HepG2 (cell line): ENCODE data around the gene SQSTM1. TPM values are rescaled to one million over a fixed set of nuclear protein-coding genes. Genes with fewer than 3 reads are reported as not detected.

ENCODE experiments used
- CBFB ChIP-seq: sonication (generic); formaldehyde crosslinking; IDR thresholded peaks from 2 replicates; pipeline ENCODE4 v1.4.0; 2020; ENCODE audit warnings: missing genetic modification reagents
- CENPX ChIP-seq: sonication (generic); formaldehyde crosslinking; IDR thresholded peaks from 2 replicates; pipeline ENCODE4 v1.9.0; 2021; ENCODE audit warnings: mild to moderate bottlenecking, missing genetic modification reagents, moderate library complexity
- ERF ChIP-seq: IDR thresholded peaks from 2 replicates; pipeline ENCODE4 v1.6.1; 2018; ENCODE audit warnings: missing biosample characterization, missing genetic modification reagents
- GABPB1 ChIP-seq: IDR thresholded peaks from 2 replicates; pipeline ENCODE4 v1.6.1; 2016; ENCODE audit warnings: mild to moderate bottlenecking, missing genetic modification reagents, moderate library complexity, missing compliant biosample characterization
- HMG20B ChIP-seq: conservative IDR thresholded peaks from 2 replicates; pipeline ENCODE4 v1.6.1; 2016; ENCODE audit warnings: missing genetic modification reagents, missing compliant biosample characterization
- HMGXB4 ChIP-seq, 2 experiments: sonication (generic) in 1 of 2; formaldehyde crosslinking in 1 of 2; IDR thresholded peaks; 2 replicates each; pipeline versions ENCODE4 v1.4.0 to v1.6.1; 2018 to 2020; ENCODE audit warnings: missing genetic modification reagents in 2 of 2, borderline replicate concordance in 1 of 2, low read depth in 1 of 2, mild to moderate bottlenecking in 1 of 2, missing biosample characterization in 1 of 2
- HNRNPH1 ChIP-seq: fragments of 200-400 bp; formaldehyde crosslinking; optimal IDR thresholded peaks from 2 replicates; pipeline ENCODE3; 2017; ENCODE audit warnings: mild to moderate bottlenecking, low read depth, low read length
- NRL ChIP-seq: sonication (generic); formaldehyde crosslinking; IDR thresholded peaks from 2 replicates; pipeline ENCODE4 v1.5.0; 2020; ENCODE audit warnings: missing genetic modification reagents, mild to moderate bottlenecking, moderate library complexity, borderline replicate concordance
- PBX2 ChIP-seq: IDR thresholded peaks from 2 replicates; pipeline ENCODE4 v1.6.1; 2016; ENCODE audit warnings: control low read depth
- POLR2AphosphoS2 ChIP-seq: IDR thresholded peaks from 2 replicates; pipeline ENCODE4 v1.6.1; 2011; ENCODE audit warnings: low read depth, low read length, improper control_type of control experiment
- RAD21 ChIP-seq: fragments of 450-650 bp; formaldehyde crosslinking; IDR thresholded peaks from 2 replicates; pipeline ENCODE4 v1.5.0; 2020; ENCODE audit warnings: mild to moderate bottlenecking
- RBAK ChIP-seq: sonication (generic); formaldehyde crosslinking; IDR thresholded peaks from 2 replicates; pipeline ENCODE4 v1.5.1; 2020; ENCODE audit warnings: mild to moderate bottlenecking, missing genetic modification reagents
- RELA ChIP-seq: sonication (generic); formaldehyde crosslinking; IDR thresholded peaks from 2 replicates; pipeline ENCODE4 v1.4.0; 2020; ENCODE audit warnings: missing genetic modification reagents
- SYNCRIP ChIP-seq: fragments of 200-400 bp; formaldehyde crosslinking; IDR thresholded peaks from 2 replicates; pipeline ENCODE4 v1.6.1; 2018; ENCODE audit warnings: mild to moderate bottlenecking, low read depth, low read length; ENCODE audit not compliant: insufficient read depth
- TBP ChIP-seq: sonication (generic); formaldehyde crosslinking; IDR thresholded peaks from 2 replicates; pipeline ENCODE4 v1.5.0; 2020; ENCODE audit warnings: missing genetic modification reagents
- UBTF ChIP-seq: sonication (generic); formaldehyde crosslinking; IDR thresholded peaks from 2 replicates; pipeline ENCODE4 v1.4.0; 2020; ENCODE audit warnings: mild to moderate bottlenecking, missing genetic modification reagents
- ZBTB34 ChIP-seq: sonication (generic); formaldehyde crosslinking; IDR thresholded peaks from 2 replicates; pipeline ENCODE4 v1.8.0; 2022; ENCODE audit warnings: mild to moderate bottlenecking, missing genetic modification reagents
- ZFY ChIP-seq: sonication (generic); formaldehyde crosslinking; IDR thresholded peaks from 2 replicates; pipeline ENCODE4 v1.4.0; 2020; ENCODE audit warnings: missing genetic modification reagents
- ZNF296 ChIP-seq: sonication (generic); formaldehyde crosslinking; conservative IDR thresholded peaks from 2 replicates; pipeline ENCODE4 v1.5.0; 2020; ENCODE audit warnings: mild to moderate bottlenecking, missing genetic modification reagents
- ZNF768 ChIP-seq: sonication (generic); formaldehyde crosslinking; IDR thresholded peaks from 2 replicates; pipeline ENCODE4 v1.4.0; 2020; ENCODE audit warnings: missing genetic modification reagents
- ZNF790 ChIP-seq: sonication (generic); formaldehyde crosslinking; IDR thresholded peaks from 2 replicates; pipeline ENCODE4 v1.8.0; 2022; ENCODE audit warnings: missing genetic modification reagents, mild to moderate bottlenecking, borderline replicate concordance
- polyA plus RNA-seq, 8 experiments: library from polyadenylated mRNA; depleted of rRNA in 3 of 8; stranded (reverse) in 7 of 8; unstranded in 1 of 8; fragments of >200 nt; fragmentation: Illumina TruSeq in 4 of 8; extraction: Trizol in 4 of 8; gene quantifications; 2 replicates each; pipeline versions ENCODE4 v1.2.1 to v1.2.3, GENCODE V29; 2011 to 2016; ENCODE audit warnings: low read depth in 4 of 8, missing spikeins in 1 of 8, mixed read lengths in 1 of 8; ENCODE audit not compliant: insufficient read depth in 1 of 8
- total RNA-seq, 5 experiments: library from RNA; depleted of rRNA; stranded (reverse); fragments of >200 nt; fragmentation: Illumina TruSeq; extraction: Trizol; gene quantifications; 2 replicates each; pipeline ENCODE4 v1.2.3, GENCODE V29; 2016; ENCODE audit warnings: low read depth in 1 of 5
- TF ChIP-seq, protein P1 (sequence below): sonication (generic); formaldehyde crosslinking; IDR thresholded peaks from 2 replicates; pipeline ENCODE4 v1.5.1; 2020; ENCODE audit warnings: missing genetic modification reagents, mild to moderate bottlenecking, borderline replicate concordance

SQSTM1 gene
- total and polyA plus RNA-seq, 2 of the 13 experiments (the other 11 are each of a cell fraction or from before 2014, with no cell fraction given), result 90.9 to 160 TPM

GRCh38 chr5:179795863-179796833, 24.6 kb upstream of the SQSTM1 start (continued):
- TF ChIP-seq ZBTB34 (CRISPR knock-in tag) (no peak), PBX2 (CRISPR knock-in tag) (no peak), CBFB (CRISPR knock-in tag) (no peak), SYNCRIP (no peak), UBTF (CRISPR knock-in tag) (peak; percentile 96), CENPX (CRISPR knock-in tag) (no peak), ZNF296 (CRISPR knock-in tag) (no peak), RAD21 (CRISPR knock-in tag) (peak; percentile 94), RELA (no peak), ZNF790 (CRISPR knock-in tag) (peak; percentile 44; the same call in 1 of the 2 replicates), NRL (CRISPR knock-in tag) (no peak), ERF (0 out of 2 replicates have a peak, but pooled peaks have one; percentile 42), RBAK (CRISPR knock-in tag) (no peak), ZFY (peak; percentile 92), GABPB1 (peak; percentile 79), HMG20B (CRISPR knock-in tag) (no peak), HMGXB4 (CRISPR knock-in tag; IDR thresholded peaks at IDR 0.05; ENCODE audit: borderline replicate concordance in 1 of 2, low read depth in 1 of 2) (peak; percentile 81 to 95; a peak in 3 of 4 replicates), POLR2AphosphoS2 (no peak), TBP (CRISPR knock-in tag) (no peak), HNRNPH1 (no peak), ZNF768 (0 out of 2 replicates have a peak, but pooled peaks have one; percentile 28)
- TF ChIP-seq, protein P1, sequence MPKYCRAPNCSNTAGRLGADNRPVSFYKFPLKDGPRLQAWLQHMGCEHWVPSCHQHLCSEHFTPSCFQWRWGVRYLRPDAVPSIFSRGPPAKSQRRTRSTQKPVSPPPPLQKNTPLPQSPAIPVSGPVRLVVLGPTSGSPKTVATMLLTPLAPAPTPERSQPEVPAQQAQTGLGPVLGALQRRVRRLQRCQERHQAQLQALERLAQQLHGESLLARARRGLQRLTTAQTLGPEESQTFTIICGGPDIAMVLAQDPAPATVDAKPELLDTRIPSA (CRISPR knock-in tag), result 0 out of 2 replicates have a peak, but pooled peaks have one; percentile 76
